NCI-H2081 (cell line): ENCODE measurements around the gene IFI44L.

ENCODE experiments used
- DNase-seq, 2 experiments: peaks; one replicate each; lab custom pipeline; 2025; lab: John Stamatoyannopoulos, UW

IFI44L gene

DNA sequence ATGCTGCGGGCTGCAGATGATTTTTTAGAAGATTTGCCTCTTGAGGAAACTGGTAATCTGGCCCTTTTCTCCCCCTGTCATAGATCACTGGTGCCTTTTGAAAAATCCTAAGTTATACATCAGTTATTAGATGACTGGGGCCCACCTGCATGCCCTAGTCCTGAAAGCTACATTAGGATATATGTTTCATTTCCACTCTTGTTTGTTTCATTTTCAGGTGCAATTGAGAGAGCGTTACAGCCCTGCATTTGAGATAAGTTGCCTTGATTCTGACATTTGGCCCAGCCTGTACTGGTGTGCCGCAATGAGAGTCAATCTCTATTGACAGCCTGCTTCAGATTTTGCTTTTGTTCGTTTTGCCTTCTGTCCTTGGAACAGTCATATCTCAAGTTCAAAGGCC lies 21.3 kb downstream of the IFI44L start:
- no peak for DNase-seq

DNA sequence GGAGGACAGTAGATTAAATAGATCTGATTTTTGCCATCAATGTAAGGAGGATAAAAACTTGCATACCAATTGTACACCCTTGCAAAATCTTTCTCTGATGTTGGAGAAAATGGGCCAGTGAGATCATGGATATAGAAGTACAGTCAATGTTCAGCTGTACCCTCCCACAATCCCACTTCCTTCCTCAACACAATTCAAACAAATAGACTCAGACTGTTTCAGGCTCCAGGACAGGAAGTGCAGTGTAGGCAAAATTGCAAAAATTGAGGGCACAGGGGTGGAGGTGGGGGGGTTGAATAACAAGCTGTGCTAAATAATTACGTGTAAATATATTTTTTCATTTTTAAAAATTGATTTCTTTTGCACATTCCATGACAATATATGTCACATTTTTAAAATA lies 25.5 kb downstream of the IFI44L start:
- DNase-seq: no peak

DNA sequence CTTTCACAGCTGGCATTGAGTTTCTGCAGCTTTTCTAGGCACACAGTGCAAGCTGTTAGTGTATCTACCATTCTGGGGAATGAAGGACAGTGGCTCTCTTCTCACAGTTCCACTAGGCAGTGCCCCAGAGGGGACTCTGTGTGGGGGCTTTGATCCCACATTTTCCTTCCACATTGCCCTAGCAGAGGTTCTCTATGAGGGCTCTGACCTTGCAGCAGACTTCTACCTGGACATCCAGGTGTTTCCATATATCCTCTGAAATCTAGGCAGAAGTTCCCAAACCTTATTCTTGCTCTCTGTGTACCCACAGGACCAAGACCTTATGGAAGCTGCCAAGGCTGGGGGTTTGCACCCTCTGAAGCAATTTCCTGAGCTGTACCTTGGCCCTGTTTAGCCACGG lies 27.0 kb downstream of the IFI44L start:
- DNase-seq: no peak

DNA sequence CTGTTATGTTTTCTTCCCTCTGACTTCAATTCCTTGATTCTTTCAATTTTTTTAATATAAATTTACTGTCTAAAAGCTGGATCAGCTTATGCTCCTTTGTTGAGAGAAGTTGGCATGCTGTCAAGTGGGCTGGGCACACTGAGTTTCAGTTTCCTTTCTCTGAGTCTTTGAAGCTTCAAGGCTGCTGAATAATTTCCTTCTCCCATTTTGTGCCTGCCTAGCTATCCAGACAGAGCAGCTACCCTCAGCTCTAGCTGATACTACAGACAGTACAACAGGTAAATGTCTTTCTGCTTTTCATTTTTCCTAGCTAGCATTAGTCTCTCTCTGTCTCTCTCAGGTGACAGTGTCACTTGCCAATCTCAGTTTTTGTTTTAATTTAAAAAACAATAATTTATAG lies 29.4 kb downstream of the IFI44L start, which contains the start of gene IFI44:
TSS of gene IFI44 (plus strand) at position 204 of the 400 bp plus-strand sequence. CDS start 365 bp downstream, outside the sequence.
- DNase-seq: no peak

DNA sequence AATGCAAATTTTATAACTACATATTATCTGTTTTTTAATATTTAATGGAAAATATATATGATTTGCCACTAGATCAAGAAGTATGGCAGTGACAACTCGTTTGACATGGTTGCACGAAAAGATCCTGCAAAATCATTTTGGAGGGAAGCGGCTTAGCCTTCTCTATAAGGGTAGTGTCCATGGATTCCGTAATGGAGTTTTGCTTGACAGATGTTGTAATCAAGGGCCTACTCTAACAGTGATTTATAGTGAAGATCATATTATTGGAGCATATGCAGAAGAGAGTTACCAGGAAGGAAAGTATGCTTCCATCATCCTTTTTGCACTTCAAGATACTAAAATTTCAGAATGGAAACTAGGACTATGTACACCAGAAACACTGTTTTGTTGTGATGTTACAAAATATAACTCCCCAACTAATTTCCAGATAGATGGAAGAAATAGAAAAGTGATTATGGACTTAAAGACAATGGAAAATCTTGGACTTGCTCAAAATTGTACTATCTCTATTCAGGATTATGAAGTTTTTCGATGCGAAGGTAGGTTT lies 29.9 kb downstream of the IFI44L start:
- no peak for DNase-seq

DNA sequence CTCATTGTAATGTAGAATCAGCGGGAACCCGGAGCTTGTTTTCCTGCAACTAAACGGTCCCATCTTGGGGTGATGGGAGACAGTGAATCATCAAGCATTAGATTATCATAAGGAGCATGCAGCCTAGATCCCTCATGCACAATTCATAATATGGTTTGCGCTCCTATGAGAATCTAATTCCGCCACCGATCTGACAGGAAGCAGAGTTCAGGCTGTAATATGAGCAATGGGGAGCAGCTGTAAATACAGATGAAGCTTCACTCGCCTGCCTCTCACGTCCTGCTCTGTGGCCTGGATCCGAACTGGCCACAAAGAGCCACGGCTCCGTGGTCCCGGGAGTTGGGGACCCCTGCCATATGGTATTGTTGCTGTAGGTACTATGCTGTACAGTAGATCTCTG lies 31.0 kb downstream of the IFI44L start:
- no peak for DNase-seq

DNA sequence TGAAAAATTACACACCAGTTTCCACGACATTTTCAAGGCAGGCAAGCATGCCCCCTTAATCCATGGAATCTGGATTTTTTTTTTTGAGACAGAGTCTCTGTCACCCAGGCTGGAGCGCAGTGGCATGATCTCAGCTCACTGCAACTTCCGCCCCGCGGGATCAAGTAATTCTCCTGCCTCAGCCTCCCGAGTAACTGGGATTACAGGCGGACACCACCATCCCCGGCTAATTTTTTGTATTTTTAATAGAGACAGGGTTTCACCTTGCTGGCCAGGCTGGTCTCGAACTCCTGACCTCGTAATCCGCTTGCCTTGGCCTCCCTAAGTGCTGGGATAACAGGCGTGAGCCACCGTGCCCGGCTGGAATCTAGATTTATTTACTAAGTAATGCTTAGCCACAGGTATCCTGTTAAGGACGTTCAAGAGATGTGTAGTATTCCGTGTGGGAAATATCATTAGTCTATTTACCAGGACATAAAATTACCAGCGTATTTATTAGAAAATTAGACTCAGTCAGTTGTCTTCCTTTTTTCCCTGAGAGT lies 31.8 kb downstream of the IFI44L start:
- DNase-seq: no peak

DNA sequence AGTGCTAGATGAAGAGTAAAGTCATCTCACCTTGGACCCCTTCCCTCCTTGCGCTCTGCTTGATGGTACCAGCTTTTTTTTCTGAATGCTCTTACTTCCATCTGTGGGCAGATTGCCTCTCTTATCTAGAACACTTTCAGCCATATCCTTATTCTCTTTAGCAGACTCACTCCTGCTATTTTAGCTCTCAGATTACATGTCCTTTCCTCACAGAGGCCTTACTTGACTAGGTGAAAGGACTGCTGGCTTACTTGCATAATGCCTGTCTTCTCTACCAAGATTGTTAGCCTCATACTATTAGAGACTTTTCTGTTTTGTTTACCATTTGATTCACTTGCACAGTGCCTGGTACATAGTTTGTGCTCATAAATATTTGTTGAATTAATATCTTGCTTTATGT lies 38.7 kb downstream of the IFI44L start:
- DNase-seq: no peak

DNA sequence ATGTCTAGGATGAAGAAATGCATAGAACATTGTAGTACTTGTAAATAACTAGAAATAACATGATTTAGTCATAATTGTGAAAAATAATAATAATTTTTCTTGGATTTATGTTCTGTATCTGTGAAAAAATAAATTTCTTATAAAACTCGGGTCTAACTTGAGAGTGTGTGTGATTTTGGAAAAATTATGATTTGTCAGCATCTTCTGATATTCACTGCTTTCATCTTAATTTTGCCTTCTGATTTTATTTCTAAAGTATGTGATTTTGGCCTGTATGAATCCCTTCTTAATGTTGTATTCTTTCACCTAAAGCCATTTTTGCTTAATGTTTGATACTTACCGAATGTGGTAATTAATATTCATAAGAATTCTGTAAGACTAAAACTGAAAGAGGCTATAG lies 43.7 kb downstream of the IFI44L start:
- no peak for DNase-seq

DNA sequence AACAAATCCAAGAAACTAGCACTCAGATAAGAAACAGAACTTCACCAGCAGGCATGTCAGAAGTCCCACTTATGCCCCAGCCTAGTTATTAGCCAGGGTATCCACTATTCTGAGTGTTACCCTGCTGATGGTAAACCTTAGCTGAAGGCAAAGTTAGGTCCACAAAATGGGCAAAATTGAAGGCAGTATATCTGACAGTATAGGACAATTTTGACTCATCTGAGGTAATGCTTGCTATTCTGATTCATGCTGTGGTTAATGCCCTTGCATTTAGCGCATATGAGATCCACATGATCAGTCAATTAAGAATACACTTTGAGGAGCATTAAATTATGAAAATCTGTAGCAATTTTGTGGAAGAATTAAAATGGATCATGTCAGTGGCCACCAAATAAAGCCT lies 44.5 kb downstream of the IFI44L start:
- DNase-seq: no peak

DNA sequence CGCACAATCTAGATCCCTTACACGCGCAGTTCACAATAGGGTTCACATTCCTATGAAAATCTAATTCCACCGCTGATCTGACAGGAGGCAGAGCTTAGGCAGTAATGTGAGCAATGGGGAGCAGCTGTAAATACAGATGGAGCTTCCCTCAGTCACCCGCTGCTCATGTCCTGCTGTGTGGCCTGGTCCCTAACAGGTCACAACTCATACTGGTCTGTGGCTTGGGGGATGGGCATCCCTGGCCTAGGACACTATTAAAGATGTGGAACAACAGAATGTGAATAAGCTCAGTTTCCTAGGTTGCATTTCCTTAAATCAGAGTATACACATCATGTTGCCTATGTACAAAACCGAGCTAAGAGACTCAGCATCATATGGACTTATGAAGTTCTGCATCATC lies 45.6 kb downstream of the IFI44L start:
- no peak for DNase-seq

DNA sequence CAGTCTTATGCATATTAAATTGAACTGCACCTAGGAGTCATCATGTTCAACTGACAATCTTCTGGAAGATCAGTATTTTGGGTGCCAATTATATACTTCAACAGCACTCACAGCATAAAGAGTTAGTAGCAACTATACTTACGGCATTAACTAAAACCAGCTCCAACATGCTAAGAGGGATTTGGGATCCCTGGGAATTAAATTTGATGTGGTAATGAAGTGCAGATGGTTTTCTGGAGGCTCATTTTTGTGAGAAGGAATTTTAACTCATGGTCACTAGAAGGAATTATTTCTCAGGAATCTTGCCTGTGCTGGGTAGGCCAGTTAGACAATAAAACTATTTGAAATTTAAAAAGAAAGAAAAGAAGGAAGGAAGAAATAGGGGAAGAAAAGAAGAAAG lies 47.7 kb downstream of the IFI44L start:
- DNase-seq: no peak

DNA sequence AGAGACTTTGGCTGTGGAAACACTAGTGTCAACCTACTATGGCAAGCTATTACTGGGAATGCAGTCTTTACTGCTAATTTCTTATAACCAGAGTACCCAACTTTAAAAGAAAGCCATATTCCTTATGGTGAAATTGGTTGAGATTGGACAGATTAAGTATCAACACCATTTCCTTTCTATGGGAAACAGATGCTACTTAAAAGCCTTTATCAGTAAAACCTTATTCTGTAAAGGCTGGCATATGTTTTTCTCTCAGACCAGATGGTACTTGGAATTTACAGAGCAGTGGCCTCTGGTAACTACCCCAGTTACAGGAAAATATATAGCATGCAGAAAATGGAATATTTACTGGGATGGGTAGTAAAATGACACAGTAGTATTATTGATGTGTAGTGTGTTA lies 48.2 kb downstream of the IFI44L start:
- DNase-seq: no peak

DNA sequence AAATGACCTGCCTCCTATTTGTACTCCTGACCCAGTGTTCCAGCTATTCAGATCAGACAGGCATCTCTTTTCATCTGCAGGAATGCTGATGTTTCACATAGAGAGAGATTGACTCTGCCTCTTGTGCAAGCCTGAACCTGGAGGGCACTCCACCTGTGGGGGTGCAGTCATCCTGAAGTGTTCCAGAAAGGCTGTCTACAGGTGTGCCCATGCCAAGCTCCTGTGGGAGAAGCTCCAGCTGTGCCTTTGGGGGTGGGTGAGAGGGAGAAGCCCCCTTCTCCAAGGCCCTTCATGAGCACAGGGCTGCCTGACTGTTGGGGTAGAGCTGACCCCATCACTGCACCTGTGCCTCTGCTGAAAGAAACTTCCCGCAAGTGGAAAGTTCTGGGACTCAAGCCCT lies 52.2 kb downstream of the IFI44L start:
- DNase-seq: no peak

DNA sequence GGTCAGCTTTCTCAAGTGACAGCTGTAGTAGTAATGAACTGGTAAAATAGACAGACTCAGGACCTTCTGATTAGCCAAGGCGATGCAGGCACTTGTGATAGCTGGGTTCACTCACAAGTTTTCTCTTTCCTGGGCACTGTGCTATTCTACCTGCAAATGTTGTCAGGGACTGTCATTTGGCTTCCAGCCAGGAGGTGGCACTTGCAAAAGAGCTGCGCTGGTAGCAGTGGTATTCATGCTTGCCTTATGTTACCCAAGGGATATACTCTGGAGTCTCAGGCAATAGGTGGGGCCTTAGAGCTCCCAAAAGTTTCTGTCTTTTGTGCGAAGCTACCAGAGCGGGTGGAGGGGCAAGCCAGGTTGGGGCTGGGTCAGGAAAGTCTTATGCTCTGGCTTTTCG lies 52.9 kb downstream of the IFI44L start:
- no peak for DNase-seq

DNA sequence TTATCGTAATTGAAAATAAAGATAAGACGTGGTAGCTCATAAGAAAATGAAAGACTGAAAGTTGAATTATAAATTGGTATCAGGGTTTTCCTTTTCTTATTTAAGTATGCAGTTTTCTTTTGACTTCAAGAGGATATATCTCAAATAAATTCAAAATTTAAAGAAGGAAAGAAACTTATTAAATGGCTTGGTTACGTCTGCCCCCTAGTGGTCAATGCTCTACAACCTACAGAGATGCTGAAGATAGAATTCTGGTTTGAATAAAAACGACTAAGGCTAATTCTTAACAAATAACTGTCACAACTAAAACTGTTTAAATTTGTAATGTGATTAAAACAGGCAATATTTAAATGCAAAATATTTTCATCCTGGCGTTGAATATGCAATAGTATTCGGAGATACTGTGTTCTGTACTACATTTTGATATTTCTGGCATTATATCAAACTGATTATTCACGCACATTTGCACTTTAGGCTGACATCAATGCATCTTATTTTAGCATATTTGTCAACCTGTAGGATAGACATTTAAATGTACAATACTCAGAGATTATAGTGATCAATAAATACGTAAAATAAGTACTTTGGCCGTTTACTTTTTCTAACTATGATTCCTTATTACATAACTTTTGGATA lies 56.2 kb downstream of the IFI44L start:
- DNase-seq: peak; percentile 23 to 48

DNA sequence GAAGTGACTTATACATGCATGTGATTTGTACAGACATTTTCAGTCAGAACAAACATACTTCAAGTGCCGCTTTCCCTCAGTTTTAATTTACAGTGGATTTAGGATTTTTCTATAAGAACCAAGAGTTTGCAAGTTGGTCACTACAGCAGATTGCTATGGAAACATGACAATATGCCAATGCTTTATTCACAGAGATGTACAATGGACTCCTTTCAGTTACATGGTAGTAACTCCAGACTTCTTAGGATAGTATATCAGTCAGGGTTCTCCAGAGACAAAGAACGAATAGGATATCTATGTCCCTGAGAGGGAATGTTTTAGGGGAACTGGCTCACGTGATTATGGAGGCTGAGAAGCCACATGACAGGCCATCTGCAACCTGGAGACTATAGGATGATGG lies 56.7 kb downstream of the IFI44L start:
- DNase-seq: no peak

DNA sequence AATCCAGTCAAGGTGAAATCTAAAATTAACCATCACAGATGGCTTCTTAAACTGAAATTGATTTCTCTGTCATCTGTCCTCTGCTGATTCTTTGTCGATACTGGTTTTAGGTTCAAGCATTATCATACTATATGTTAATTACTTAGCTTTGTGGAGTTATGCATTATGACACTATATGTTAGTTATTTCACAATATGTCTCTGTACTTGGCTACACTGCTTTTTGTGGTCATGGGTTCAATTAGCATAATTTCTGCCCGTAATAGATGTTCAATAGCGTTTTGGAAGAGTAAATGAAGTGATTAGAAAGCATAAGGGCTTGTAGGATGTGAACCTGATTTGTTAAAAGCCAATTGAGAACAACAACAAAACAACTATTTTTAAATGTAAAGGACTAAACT lies 57.5 kb downstream of the IFI44L start:
- no peak for DNase-seq

DNA sequence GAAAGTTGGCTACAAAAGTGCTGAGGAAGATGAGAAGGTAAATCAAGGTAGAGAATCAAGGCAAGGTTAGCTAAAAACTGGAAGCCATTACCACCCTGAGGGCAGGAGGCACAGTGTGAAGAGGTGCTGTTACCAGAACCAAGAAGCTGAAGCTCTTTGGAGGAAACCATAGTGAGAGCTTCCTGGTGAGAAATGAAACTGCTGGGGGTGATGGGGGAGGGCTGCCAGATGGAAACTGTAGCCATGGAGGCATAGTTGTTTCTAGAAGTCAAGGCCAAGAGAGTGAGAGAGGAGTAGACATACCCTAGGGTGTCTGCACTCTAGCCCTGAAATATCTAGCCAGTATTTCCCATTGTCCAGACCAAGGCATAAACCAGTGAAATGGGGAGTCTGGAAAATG lies 58.1 kb downstream of the IFI44L start:
- DNase-seq: no peak

DNA sequence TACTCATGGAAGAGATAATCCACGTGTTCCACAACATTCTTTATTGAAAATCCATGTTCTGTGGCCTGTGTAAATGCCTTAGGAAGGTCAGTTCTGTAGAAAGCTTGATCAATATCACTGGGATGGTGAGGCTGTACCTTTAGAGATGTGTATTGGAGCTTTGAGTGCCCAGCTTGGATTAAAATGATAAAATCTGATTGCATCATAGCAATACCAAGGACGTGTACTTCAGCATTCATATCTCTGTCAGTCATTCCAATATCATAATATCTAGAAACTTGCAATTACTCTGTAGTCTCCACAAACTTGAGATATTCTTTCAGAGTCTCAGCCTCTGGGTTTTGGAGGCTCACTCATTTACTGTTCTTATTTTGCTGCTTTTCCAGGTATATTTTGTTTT lies 61.0 kb downstream of the IFI44L start:
- DNase-seq: no peak

DNA sequence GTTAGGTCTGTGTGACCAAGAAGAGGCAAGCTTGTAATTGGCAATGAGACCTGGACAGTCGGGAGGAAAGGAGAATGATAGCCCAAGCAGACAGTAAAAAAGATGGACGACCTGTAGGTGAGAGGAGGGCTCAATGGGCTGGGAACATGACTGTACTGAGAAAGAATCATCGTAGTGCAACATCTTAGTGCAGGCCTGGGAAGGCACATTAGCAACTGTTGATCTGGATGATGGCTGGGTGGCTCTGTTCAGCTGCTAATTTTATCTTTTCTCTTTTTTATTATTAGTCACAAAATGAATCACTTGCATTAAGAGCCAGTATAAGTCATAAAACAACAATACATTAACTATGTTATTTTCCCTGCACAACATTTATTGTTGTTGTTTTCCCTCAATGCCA lies 62.2 kb downstream of the IFI44L start:
- no peak for DNase-seq

DNA sequence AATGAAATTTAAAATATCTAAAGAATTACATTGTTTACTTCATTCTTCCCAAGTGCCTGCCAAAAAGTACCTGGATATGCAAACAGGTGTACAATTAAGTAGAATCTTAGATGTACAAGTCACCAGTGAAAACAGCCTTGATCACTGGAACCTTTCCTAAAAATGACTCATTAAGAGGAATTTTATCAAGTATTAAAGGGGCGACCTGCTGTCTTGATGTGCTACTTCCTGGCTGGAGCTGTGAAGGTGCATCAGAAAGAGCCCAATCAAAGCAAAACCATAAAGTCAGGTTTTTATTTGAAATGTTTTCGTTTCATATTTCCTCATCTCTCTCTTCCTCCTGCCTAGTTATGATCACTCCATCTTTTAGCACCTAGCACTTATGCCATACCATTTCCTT lies 62.8 kb downstream of the IFI44L start:
- no peak for DNase-seq

DNA sequence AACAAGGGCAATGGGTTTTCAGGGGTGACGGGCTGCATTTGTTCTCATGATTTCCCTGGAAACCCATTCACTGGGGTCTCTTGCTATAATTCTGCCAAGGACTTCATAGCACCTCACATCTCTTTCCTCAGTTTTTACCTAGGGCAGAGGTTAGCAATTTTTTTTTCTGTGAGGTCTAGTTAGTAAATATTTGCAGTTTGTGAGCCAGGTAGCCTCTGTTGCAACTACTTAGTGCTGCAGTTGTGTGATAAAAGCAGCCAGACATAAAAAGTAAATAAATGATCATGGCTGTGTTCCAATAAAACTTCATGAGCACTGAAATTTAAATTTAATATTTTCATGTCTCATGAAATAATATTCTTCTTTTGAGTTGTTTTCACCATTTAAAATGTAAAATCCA lies 67.1 kb downstream of the IFI44L start:
- no peak for DNase-seq

DNA sequence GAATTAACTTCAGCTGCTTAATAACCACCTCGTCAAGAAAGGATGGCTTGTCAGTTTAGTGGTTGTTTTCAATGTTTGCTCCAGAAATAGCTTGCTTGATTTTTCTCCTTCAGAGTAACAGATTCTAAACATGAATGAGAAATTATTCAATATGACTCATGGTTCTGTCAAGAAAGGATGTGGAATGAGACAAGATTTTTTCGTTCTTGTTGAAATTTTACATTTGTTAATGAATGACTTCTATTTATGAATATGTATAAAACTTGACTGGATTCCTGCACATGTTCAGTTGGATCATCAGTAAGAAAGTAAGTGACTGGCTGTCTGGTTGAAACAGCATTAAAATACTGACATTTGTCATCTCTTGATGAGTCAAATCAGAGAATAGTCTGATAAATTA lies 67.7 kb downstream of the IFI44L start:
- DNase-seq: no peak
